Neural crest cell (in vitro differentiated cells): ENCODE data around the gene PPIF. TPM values are rescaled to one million over a fixed set of nuclear protein-coding genes. Genes with fewer than 3 reads are reported as not detected.
A peak's percentile ranks its signal among the peaks of the same experiment; 100 is the strongest.
"Not testable (repeated sequence)": the region's sequence is repeated elsewhere in the genome, so short reads cannot be mapped to it uniquely, and the experiment has no call there.

Experiments
- DNase-seq: peaks from one replicate; pipeline ENCODE4 v3.0.0; 2021; ENCODE audit warnings: low read depth, mixed read lengths, low spot score
- H3K27ac Mint-ChIP-seq: one replicate; pipeline ENCODE4 v1.8.0; 2021; ENCODE audit warnings: mild to moderate bottlenecking, mixed read lengths; ENCODE audit not compliant: unreplicated experiment
- H3K27me3 Mint-ChIP-seq: 2 replicates; pipeline ENCODE4 v1.8.0; 2021; ENCODE audit warnings: low read depth, mild to moderate bottlenecking, mixed read lengths
- H3K36me3 Mint-ChIP-seq: 2 replicates; pipeline ENCODE4 v1.8.0; 2021; ENCODE audit warnings: low read depth, mild to moderate bottlenecking, mixed read lengths
- H3K4me1 Mint-ChIP-seq: 2 replicates; pipeline ENCODE4 v1.8.0; 2021; ENCODE audit warnings: mixed read lengths
- H3K4me3 Mint-ChIP-seq: one replicate; pipeline ENCODE4 v1.8.0; 2021; ENCODE audit warnings: mild to moderate bottlenecking, mixed read lengths
- H3K9me3 Mint-ChIP-seq: 2 replicates; pipeline ENCODE4 v1.8.0; 2021; ENCODE audit warnings: mixed read lengths
- CTCF ChIP-seq: fragments of 200-600 bp; sonication (generic); conservative IDR thresholded peaks from 2 replicates; pipeline ENCODE4 v1.5.0; 2021; ENCODE audit warnings: antibody characterized with exemption, mild to moderate bottlenecking
- total RNA-seq: library from RNA; stranded (reverse); gene quantifications from 2 replicates; pipeline ENCODE4 v1.2.1, GENCODE V29; 2021

Gene PPIF
- total RNA-seq, 1 donor from 2014 or later: 76.8 TPM

- DNase-seq: no peak
- Mint-ChIP-seq H3K27ac (no peak overlapping the region), H3K4me1 (peaks cover 12% of the 10 kb centered on the region), H3K9me3 (peaks cover 3% of the 10 kb centered on the region), H3K36me3 (no peaks in the 10 kb centered on the region), H3K27me3 (no peaks in the 10 kb centered on the region), H3K4me3 (no peak overlapping the region)
- TF ChIP-seq CTCF: no peak
Observed at GRCh38 chr10:79335094-79335469, 12.2 kb upstream of the PPIF start.

DNA sequence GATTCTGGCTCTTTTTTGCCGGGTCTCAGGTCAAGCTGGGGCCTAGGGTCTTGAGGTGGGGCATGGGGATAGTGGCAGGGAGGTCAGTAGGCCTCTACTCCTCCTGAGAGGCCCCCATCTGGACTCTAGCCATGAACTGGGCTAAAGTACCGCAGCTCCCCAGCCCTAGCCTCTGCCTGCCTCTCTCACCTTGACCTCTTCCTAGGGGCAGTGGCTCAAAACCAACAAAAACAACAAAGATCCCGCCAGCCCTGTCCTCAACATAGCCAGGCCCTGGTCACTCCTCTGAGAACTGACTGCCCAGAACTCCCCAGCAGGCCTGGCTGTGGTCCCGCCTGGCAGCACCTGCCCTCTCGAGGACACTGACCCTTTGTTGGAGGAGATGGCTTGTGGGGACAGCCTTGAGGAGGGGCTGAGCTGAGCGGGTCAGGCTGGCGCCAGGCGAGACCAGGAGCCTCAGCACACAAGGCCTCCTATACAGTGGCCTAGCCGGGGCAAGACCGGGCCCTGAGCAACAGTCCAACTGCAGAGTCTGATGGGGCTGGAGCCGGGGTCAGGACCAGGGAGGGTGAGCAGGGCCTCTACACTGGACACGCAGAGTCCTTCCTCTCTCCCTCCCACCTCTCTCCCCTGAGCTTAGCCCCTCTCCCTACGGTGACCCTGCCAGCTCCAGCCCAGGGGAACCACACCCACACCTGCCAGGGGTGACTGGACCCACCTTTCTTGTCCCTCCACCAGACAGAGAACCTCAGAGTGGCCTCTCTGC lies 11.6 kb upstream of the PPIF start:
- peaks cover 3% of the 10 kb centered on the region for H3K9me3 Mint-ChIP-seq
- no peaks in the 10 kb centered on the region for H3K36me3 Mint-ChIP-seq
- H3K4me1 Mint-ChIP-seq: peaks cover 12% of the 10 kb centered on the region
- peak overlapping the region; percentile 52 for H3K27ac Mint-ChIP-seq
- no peaks in the 10 kb centered on the region for H3K27me3 Mint-ChIP-seq
- H3K4me3 Mint-ChIP-seq: no peak overlapping the region
- TF ChIP-seq CTCF: no peak
- no peak for DNase-seq

GRCh38 chr10:79336276-79336675 lies 11.0 kb upstream of the PPIF start:
- H3K9me3 Mint-ChIP-seq: peaks cover 3% of the 10 kb centered on the region
- no peaks in the 10 kb centered on the region for H3K27me3 Mint-ChIP-seq
- H3K4me1 Mint-ChIP-seq: peaks cover 12% of the 10 kb centered on the region
- no peaks in the 10 kb centered on the region for H3K36me3 Mint-ChIP-seq
- no peak overlapping the region for H3K4me3 Mint-ChIP-seq
- H3K27ac Mint-ChIP-seq: peak overlapping the region; percentile 52
- DNase-seq: no peak
- no peak for TF ChIP-seq CTCF

DNA sequence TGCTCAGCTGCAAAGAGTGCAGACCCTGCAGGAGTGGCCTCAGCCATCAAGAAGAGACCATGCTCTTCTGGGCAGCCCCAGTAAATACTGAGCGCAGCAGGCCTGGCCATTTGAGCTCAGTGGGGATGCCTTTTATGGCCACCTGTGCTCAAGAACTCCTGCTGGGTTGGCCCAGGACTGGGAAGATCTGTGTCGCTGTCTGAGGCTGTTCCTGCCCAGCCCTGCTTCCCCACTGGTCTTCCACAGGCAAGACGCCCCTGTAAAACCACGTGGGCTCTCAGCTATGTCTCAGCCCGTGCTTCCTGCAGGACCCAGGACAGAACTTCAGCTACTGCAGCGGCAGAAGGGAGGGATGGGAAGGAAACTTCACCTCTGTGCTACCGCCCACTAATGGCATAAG lies 10.5 kb upstream of the PPIF start:
- H3K9me3 Mint-ChIP-seq: peaks cover 3% of the 10 kb centered on the region
- no peak overlapping the region for H3K27ac Mint-ChIP-seq
- H3K27me3 Mint-ChIP-seq: no peaks in the 10 kb centered on the region
- TF ChIP-seq CTCF: no peak
- no peak for DNase-seq
- H3K36me3 Mint-ChIP-seq: no peaks in the 10 kb centered on the region
- peaks cover 12% of the 10 kb centered on the region for H3K4me1 Mint-ChIP-seq
- no peak overlapping the region for H3K4me3 Mint-ChIP-seq

- DNase-seq, H3K9me3 Mint-ChIP-seq, H3K4me3 Mint-ChIP-seq, H3K36me3 Mint-ChIP-seq, H3K27me3 Mint-ChIP-seq, H3K27ac Mint-ChIP-seq: not testable (repeated sequence)
- H3K4me1 Mint-ChIP-seq: peaks cover 12% of the 10 kb centered on the region
Observed at GRCh38 chr10:79337783-79338469, 9.3 kb upstream of the PPIF start.

DNA sequence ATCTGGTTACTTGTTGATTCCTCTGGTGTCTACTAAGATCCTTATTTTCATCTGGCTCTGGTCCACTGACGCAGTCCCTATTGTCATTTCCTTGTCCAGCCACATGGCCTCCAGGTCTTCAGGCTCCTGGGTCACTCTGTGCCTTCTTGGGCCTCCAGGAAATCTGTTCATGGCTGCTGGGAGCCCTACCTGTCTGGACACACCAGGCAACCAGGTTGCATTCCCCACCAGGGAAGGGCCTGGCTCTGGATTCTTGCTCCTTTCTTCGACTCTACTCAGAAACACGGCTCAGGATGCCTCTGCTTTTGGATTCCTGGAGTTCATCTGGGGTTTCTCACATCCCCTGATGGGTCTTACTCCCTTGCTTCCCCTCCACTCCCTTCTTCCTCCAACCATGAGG lies 8.0 kb upstream of the PPIF start:
- H3K27ac Mint-ChIP-seq: no peak overlapping the region
- no peaks in the 10 kb centered on the region for H3K9me3 Mint-ChIP-seq
- H3K36me3 Mint-ChIP-seq: no peaks in the 10 kb centered on the region
- no peak overlapping the region for H3K4me3 Mint-ChIP-seq
- H3K27me3 Mint-ChIP-seq: no peaks in the 10 kb centered on the region
- TF ChIP-seq CTCF: no peak
- DNase-seq: no peak
- H3K4me1 Mint-ChIP-seq: peaks cover 12% of the 10 kb centered on the region
